HL-60 (cell line): ENCODE results near the gene PRDM1.

Source experiments
- CTCF ChIP-seq: IDR thresholded peaks from one replicate; pipeline ENCODE4 v1.5.1; 2011; ENCODE audit warnings: low read length, control low read depth, inconsistent platforms; ENCODE audit not compliant: insufficient read depth
- GABPA ChIP-seq: IDR thresholded peaks from 2 replicates; pipeline ENCODE4 v1.6.1; 2012; ENCODE audit warnings: low read depth
- POLR2AphosphoS5 ChIP-seq: IDR thresholded peaks from 2 replicates; pipeline ENCODE4 v1.6.1; 2012; ENCODE audit warnings: low read depth
- REST ChIP-seq: IDR thresholded peaks from 2 replicates; pipeline ENCODE4 v1.6.1; 2012; ENCODE audit warnings: low read depth; ENCODE audit not compliant: insufficient replicate concordance
- SPI1 ChIP-seq: IDR thresholded peaks from 2 replicates; pipeline ENCODE4 v1.6.1; 2012; ENCODE audit warnings: low read depth, mild to moderate bottlenecking, borderline replicate concordance

GRCh38 chr6:106134906-106135634 lies 48.9 kb downstream of the PRDM1 start:
- no peak for TF ChIP-seq POLR2AphosphoS5
- no peak for TF ChIP-seq CTCF
- no peak for TF ChIP-seq SPI1
- no peak for TF ChIP-seq REST
- TF ChIP-seq GABPA = no peak
